Left cardiac atrium (tissue), 4 donors: ENCODE data around the gene DDIT4. TPM values are rescaled to one million over a fixed set of nuclear protein-coding genes. Genes with fewer than 3 reads are reported as not detected.
A peak's percentile ranks its signal among the peaks of the same experiment; 100 is the strongest.
"Not testable (repeated sequence)": the region's sequence is repeated elsewhere in the genome, so short reads cannot be mapped to it uniquely, and the experiment has no call there.

ENCODE experiments used
- ATAC-seq, 2 donors: fragments of 200-7000 bp; cut with Tn5 transposase; one replicate each; pipeline ENCODE4 v1.9.1; 2020; ENCODE audit warnings: mild to moderate bottlenecking in 2 of 2, moderate library complexity in 2 of 2
- DNase-seq: peaks from one replicate; pipeline ENCODE4 v3.0.0-alpha.2; 2020
- intact Hi-C, 2 donors: fragments of 100-400 bp; cut with DNase I; formaldehyde crosslinking; loops; one replicate each; pipeline versions ENCODE4 v1.14.1 to v1.15.1; 2022 to 2023
- total RNA-seq, 2 donors: library from RNA; stranded (reverse); fragmentation: NEBNext Ultra II Directional; extraction: Animal tissue kit (Norgen Biotek cat#: 25700); gene quantifications; one replicate each; pipeline ENCODE4 v1.2.1, GENCODE V29; 2021
- donor health status: DM: no; HTN: yes; CAD: no.
- donor health status: DM: no; HTN: yes; CAD: no; lungs with severe emphysema.
- donor health status: DM: yes; HTN: yes; CAD: no.
- donor health status: Dilated cardiomyopathy.

DDIT4 gene
- total RNA-seq, 2 donors from 2014 or later: 88.8 to 112 TPM

GRCh38 chr10:72244573-72245038 is 29.1 kb upstream of the DDIT4 start:
- DNase-seq: no peak
- ATAC-seq: no peak
- intact Hi-C loops: loop anchor here in 1 of 2 donors (5.0 kb wide), 1 partner anchor 83 kb away; no protein-coding TSS in a partner anchor

GRCh38 chr10:72245949-72246525 is 27.7 kb upstream of the DDIT4 start:
- ATAC-seq: no peak
- DNase-seq: no peak
- intact Hi-C loops: no loop called here

GRCh38 chr10:72248468-72249151 is 25.1 kb upstream of the DDIT4 start:
- intact Hi-C loops: no loop called here
- ATAC-seq (peak; percentile 82 to 88), DNase-seq (peak; percentile 90)

GRCh38 chr10:72249176-72249862 is 24.4 kb upstream of the DDIT4 start:
- not testable (repeated sequence) for ATAC-seq

GRCh38 chr10:72250666-72251065 is 23.1 kb upstream of the DDIT4 start:
- DNase-seq: peak; percentile 64

More at GRCh38 chr10:72249176-72249862, 24.4 kb upstream of the DDIT4 start:
- intact Hi-C loops, DNase-seq: not testable (repeated sequence)

GRCh38 chr10:72251635-72252034 is 22.1 kb upstream of the DDIT4 start:
- intact Hi-C loops: no loop called here
- DNase-seq: no peak
- ATAC-seq: no peak

More at GRCh38 chr10:72250666-72251065, 23.1 kb upstream of the DDIT4 start:
- peak in 1 of 2 donors; percentile 52 for ATAC-seq
- intact Hi-C loops: no loop called here

GRCh38 chr10:72252972-72253371 is 20.8 kb upstream of the DDIT4 start:
- ATAC-seq (no peak), DNase-seq (no peak)
- intact Hi-C loops: no loop called here

- ATAC-seq: no peak
- intact Hi-C loops: no loop called here
These were observed 20.1 kb upstream of the DDIT4 start for GRCh38 chr10:72253578-72253977.

GRCh38 chr10:72254813-72255568 is 18.7 kb upstream of the DDIT4 start:
- DNase-seq (peak; percentile 92), ATAC-seq (peak; percentile 93)
- intact Hi-C loops: loop anchor here in 1 of 2 donors (2.0 kb wide), 1 partner anchor 18 kb away; the partner anchor contains the start of gene DDIT4

More at GRCh38 chr10:72253578-72253977, 20.1 kb upstream of the DDIT4 start:
- no peak for DNase-seq

GRCh38 chr10:72255977-72256729 is 17.6 kb upstream of the DDIT4 start:
- ATAC-seq: no peak
- DNase-seq: no peak
- intact Hi-C loops: loop anchor here in 1 of 2 donors (2.0 kb wide), 1 partner anchor 17 kb away; the partner anchor contains the start of gene DDIT4

GRCh38 chr10:72257051-72257892 is 16.5 kb upstream of the DDIT4 start:
- peak in 1 of 2 donors; percentile 1 for ATAC-seq
- intact Hi-C loops: no loop called here

GRCh38 chr10:72258617-72259016 is 15.1 kb upstream of the DDIT4 start:
- intact Hi-C loops: no loop called here
- ATAC-seq (no peak), DNase-seq (no peak)

More at GRCh38 chr10:72257051-72257892, 16.5 kb upstream of the DDIT4 start:
- DNase-seq: peak; percentile 48

- intact Hi-C loops: no loop called here
- ATAC-seq (no peak), DNase-seq (no peak)
These were observed 14.1 kb upstream of the DDIT4 start for GRCh38 chr10:72259491-72260238.

- DNase-seq (peak; percentile 88), ATAC-seq (peak; percentile 92 to 94)
- intact Hi-C loops: no loop called here
These were observed 13.3 kb upstream of the DDIT4 start for GRCh38 chr10:72260239-72260975.

GRCh38 chr10:72260976-72261783 is 12.5 kb upstream of the DDIT4 start:
- intact Hi-C loops: no loop called here
- DNase-seq (no peak), ATAC-seq (peak; percentile 1 to 6)
